H7 (cell line): ENCODE measurements around the gene PYDC1. TPM values are rescaled to one million over a fixed set of nuclear protein-coding genes. Genes with fewer than 3 reads are reported as not detected.

Source experiments
- DNase-seq: peaks from one replicate; pipeline ENCODE4 v3.0.0; 2012
- H3K27me3 ChIP-seq: 2 replicates; pipeline ENCODE4 v1.6.0; 2011; ENCODE audit warnings: mild to moderate bottlenecking, low read length; ENCODE audit not compliant: control insufficient read depth, insufficient read depth
- H3K36me3 ChIP-seq: replicated peaks from 2 replicates; pipeline ENCODE4 v1.5.1; 2011; ENCODE audit warnings: low read length; ENCODE audit not compliant: control insufficient read depth, insufficient read depth
- H3K4me3 ChIP-seq: 2 replicates; pipeline ENCODE4 v1.5.1; 2011; ENCODE audit warnings: low read depth, mild to moderate bottlenecking, control low read depth, low read length, moderate library complexity; ENCODE audit not compliant: insufficient read depth
- total RNA-seq: library from RNA; depleted of rRNA; stranded (reverse); fragments of >200 nt; shearing (Covaris generic); gene quantifications from 2 replicates; pipeline ENCODE4 v1.2.3, GENCODE V29; 2014

The PYDC1 gene
- total RNA-seq, 1 experiment from 2014 or later, result not detected

- H3K4me3 ChIP-seq, result no peak overlapping the region
- no peak for DNase-seq
Measured at GRCh38 chr16:31242206-31242605, 25.3 kb upstream of the PYDC1 start.

GRCh38 chr16:31238041-31238440 lies 21.1 kb upstream of the PYDC1 start:
- H3K27me3 ChIP-seq, result no peaks in the 10 kb centered on the region
- DNase-seq, result no peak
- no peaks in the 10 kb centered on the region for H3K36me3 ChIP-seq
- no peak overlapping the region for H3K4me3 ChIP-seq

More at GRCh38 chr16:31242206-31242605, 25.3 kb upstream of the PYDC1 start:
- Histone ChIP-seq H3K36me3 (no peaks in the 10 kb centered on the region), H3K27me3 (no peaks in the 10 kb centered on the region)

- Histone ChIP-seq H3K27me3 (no peaks in the 10 kb centered on the region), H3K36me3 (no peaks in the 10 kb centered on the region), H3K4me3 (no peak overlapping the region)
- peak; percentile 24 for DNase-seq
Measured at GRCh38 chr16:31229501-31229900, 12.6 kb upstream of the PYDC1 start.

DNA sequence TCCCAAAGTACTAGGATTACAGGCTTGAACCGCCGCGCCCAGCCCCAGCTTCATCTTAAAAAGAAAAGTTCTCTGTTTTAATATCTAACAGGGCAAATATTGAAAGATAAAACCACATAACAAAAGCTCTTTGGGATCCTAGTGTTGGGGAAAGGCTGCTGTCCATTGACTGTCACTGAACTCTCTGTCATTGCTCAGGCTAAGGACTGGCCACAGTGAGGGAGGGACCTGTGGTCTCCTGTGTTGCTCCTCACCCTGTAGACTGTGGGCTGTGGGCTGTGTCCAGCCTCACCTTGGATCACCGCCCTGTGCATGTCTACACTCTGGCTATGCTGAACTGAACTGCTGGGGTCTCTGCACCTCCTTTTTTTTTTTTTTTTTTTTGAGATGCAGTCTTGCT lies 11.3 kb upstream of the PYDC1 start:
- no peaks in the 10 kb centered on the region for H3K27me3 ChIP-seq
- peak; percentile 20 for DNase-seq
- H3K4me3 ChIP-seq, result no peak overlapping the region
- no peaks in the 10 kb centered on the region for H3K36me3 ChIP-seq

DNA sequence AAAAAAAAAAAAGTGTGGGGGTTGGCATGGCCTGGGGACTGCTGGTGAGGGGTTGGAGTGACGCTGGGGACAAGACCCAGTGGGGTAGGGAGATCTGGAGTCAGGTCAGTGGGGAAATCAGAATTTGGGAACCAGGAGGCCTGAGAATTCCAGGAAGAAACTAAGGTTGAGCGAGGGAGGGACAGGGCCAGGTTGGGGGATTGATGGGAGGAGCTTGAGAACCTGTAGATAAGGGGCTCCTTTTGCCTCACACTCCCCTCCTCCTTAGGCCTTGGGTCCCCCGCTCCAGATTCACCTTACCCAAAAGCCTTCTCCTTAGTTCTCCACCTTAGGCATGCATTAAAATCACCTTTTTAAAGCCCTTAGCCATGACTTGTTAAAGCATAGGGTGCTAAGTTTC lies 8.3 kb upstream of the PYDC1 start:
- peak; percentile 47 for DNase-seq
- Histone ChIP-seq H3K36me3 (no peaks in the 10 kb centered on the region), H3K27me3 (no peaks in the 10 kb centered on the region; the same call in none of the 2 replicates), H3K4me3 (no peak overlapping the region)

- Histone ChIP-seq H3K4me3 (no peak overlapping the region), H3K27me3 (no peaks in the 10 kb centered on the region; the same call in none of the 2 replicates), H3K36me3 (no peaks in the 10 kb centered on the region)
- DNase-seq, result peak; percentile 61
Measured at GRCh38 chr16:31224092-31224955, 7.4 kb upstream of the PYDC1 start.

GRCh38 chr16:31223044-31223443 lies 6.1 kb upstream of the PYDC1 start:
- Histone ChIP-seq H3K27me3 (peaks cover under 1% of the 10 kb centered on the region), H3K4me3 (no peak overlapping the region), H3K36me3 (no peaks in the 10 kb centered on the region)
- DNase-seq, result peak; percentile 19

- peak; percentile 30 for DNase-seq
- peaks cover 14% of the 10 kb centered on the region for H3K27me3 ChIP-seq
- H3K4me3 ChIP-seq, result no peak overlapping the region
- no peaks in the 10 kb centered on the region for H3K36me3 ChIP-seq
Measured at GRCh38 chr16:31221357-31222160, 4.6 kb upstream of the PYDC1 start.

DNA sequence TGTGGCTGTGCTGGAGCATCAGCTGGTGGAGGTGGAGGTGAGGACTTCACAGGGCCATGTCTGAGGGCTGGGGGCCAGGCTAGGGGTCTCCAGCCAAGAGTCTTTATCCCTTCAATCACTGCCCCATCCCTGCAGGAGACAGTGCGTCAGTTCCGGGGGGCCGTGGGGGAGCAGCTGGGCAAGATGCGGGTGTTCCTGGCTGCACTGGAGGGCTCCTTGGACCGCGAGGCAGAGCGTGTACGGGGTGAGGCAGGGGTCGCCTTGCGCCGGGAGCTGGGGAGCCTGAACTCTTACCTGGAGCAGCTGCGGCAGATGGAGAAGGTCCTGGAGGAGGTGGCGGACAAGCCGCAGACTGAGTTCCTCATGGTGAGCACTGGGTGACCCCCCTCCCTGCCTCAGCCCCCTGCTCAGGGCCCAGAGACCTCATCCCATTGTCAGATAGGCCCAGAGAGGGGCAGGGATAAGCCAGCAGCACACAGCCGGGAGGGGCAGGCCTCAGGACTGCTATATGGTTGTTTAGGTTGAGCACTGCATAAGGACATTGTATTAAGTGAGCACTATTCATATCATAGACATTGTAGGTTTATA lies 2.3 kb upstream of the PYDC1 start:
- peak; percentile 43 for DNase-seq
- Histone ChIP-seq H3K27me3 (peaks cover 37% of the 10 kb centered on the region), H3K4me3 (no peak overlapping the region), H3K36me3 (no peaks in the 10 kb centered on the region)

DNA sequence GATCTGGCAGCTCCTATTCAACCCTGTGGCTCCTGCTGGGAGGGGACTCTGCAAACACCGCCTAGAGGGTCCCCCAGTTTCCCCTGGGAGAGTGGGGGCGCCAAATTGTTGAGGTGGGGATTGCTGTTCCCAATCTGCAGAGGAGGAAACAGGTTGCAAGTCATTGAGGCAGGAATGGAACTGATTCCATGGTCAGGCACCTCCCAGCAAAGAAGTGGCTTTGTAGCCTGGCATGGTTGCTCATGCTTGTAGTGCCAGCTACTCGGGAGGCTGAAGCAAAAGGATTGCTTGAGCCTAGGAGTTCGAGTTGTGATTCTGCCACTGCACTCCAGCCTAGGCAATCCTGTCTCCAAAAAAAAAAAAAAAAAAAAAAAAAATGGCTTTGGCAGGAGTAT lies 198 bp upstream of the PYDC1 start:
- peak overlapping the region; percentile 59; the same call in 1 of the 2 replicates for H3K4me3 ChIP-seq

DNA sequence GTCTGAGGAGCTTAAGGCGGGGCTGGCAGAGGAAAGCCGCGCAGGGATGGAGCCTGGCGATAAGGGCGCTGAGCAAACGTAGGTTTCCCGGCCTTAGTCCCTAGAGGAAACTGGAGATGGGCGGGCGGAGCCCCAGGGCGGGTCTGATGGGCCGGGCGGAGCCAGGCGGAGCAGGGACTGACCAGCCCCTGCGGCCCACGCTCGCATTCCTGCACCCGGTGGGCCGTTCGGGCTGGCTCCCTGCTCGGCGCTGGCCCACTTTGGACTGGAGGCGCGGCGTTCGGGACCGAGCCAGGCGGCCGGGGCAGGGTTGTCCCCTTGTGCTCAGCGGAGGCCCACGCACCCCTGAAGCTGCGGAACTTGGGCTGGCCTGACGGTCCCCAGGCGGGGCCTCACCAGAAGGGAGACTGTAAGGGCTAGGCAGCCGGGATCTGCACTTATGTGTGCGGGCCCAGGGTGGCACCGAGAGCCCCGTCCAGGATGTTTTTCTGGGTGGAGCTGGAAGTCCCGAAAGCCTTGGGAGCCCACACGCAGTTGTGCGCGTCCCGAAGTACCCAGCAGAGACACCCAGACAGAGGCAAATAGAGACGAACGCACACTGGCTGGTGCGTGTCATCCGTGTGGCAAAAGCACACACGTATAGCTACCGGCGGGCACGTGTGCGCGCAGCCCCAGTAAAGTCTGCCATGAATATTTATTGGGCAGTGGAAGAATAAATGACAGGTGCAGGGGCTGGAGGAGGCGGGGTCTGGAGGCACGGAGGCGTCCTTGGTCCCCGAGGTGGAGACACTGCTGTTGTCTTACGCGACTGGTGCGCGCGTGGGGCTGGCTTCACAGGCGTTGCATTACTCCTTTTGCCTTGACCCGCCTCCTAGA lies 1.4 kb downstream of the PYDC1 start:
- no peaks in the 10 kb centered on the region for H3K36me3 ChIP-seq
- H3K4me3 ChIP-seq, result peak overlapping the region; percentile 59
- DNase-seq, result peak; percentile 99
- peaks cover 48% of the 10 kb centered on the region for H3K27me3 ChIP-seq

More for the DNA sequence above, 198 bp upstream of the PYDC1 start:
- peak; percentile 10 for DNase-seq
- no peaks in the 10 kb centered on the region for H3K36me3 ChIP-seq
- H3K27me3 ChIP-seq, result peaks cover 48% of the 10 kb centered on the region

GRCh38 chr16:31214708-31215286 lies 2.1 kb downstream of the PYDC1 start:
- H3K36me3 ChIP-seq, result no peaks in the 10 kb centered on the region
- DNase-seq, result peak; percentile 89
- peaks cover 48% of the 10 kb centered on the region for H3K27me3 ChIP-seq
- H3K4me3 ChIP-seq, result peak overlapping the region; percentile 59

- Histone ChIP-seq H3K4me3 (peak within 1 kb of the TSS; percentile 59), H3K27me3 (peaks cover 49% of the 10 kb centered on the region), H3K36me3 (no peaks in the 10 kb centered on the region)
- peak; percentile 57 for DNase-seq
Measured at GRCh38 chr16:31213877-31214707, 2.8 kb downstream of the PYDC1 start, which contains the start of gene TRIM72. Gene TRIM72 (plus strand): TSS chr16:31214119. CDS start chr16:31214739, 620 bp downstream.
